HG03558 (cell line): ENCODE data around the gene ANKRD63.

Experiments used
- ATAC-seq: cut with Tn5 transposase; IDR thresholded peaks from one replicate; pipeline ENCODE4 v1.9.1; 2021; ENCODE audit warnings: moderate number of reproducible peaks; ENCODE audit not compliant: unreplicated experiment; ENCODE audit errors: extremely low read depth

Gene ANKRD63

GRCh38 chr15:40282869-40283614, at the start of gene ANKRD63:
Gene ANKRD63 (minus strand): TSS chr15:40283064. CDS start chr15:40282586, 478 bp downstream.
- ATAC-seq = no peak

GRCh38 chr15:40332113-40332781, 49.4 kb upstream of the ANKRD63 start:
- no peak for ATAC-seq

- no peak for ATAC-seq
These were observed 48.8 kb upstream of the ANKRD63 start for GRCh38 chr15:40331637-40332036.

- no peak for ATAC-seq
These were observed 48.2 kb upstream of the ANKRD63 start for GRCh38 chr15:40331026-40331425.

GRCh38 chr15:40330368-40330836, 47.5 kb upstream of the ANKRD63 start:
- ATAC-seq = no peak

- ATAC-seq = no peak
These were observed 46.9 kb upstream of the ANKRD63 start for GRCh38 chr15:40329804-40330203.

- no peak for ATAC-seq
These were observed 45.9 kb upstream of the ANKRD63 start for GRCh38 chr15:40328751-40329150.

GRCh38 chr15:40328176-40328575, 45.3 kb upstream of the ANKRD63 start:
- no peak for ATAC-seq

- ATAC-seq = no peak
These were observed 44.6 kb upstream of the ANKRD63 start for GRCh38 chr15:40327457-40327856.

- no peak for ATAC-seq
These were observed 42.8 kb upstream of the ANKRD63 start for GRCh38 chr15:40325700-40326099.

GRCh38 chr15:40325188-40325587, 42.3 kb upstream of the ANKRD63 start:
- no peak for ATAC-seq

- no peak for ATAC-seq
These were observed 41.4 kb upstream of the ANKRD63 start for GRCh38 chr15:40323953-40324937.

GRCh38 chr15:40323239-40323952, 40.5 kb upstream of the ANKRD63 start, which contains the start of gene INAFM2:
Gene INAFM2 (plus strand): TSS chr15:40323692. CDS start chr15:40324056, 364 bp downstream.
- ATAC-seq = peak; percentile 61

- no peak for ATAC-seq
These were observed 39.8 kb upstream of the ANKRD63 start for GRCh38 chr15:40322531-40323238.

GRCh38 chr15:40320931-40321371, 38.1 kb upstream of the ANKRD63 start:
- no peak for ATAC-seq

- ATAC-seq = no peak
These were observed 37.5 kb upstream of the ANKRD63 start for GRCh38 chr15:40320409-40320808.

GRCh38 chr15:40317580-40317979, 34.7 kb upstream of the ANKRD63 start:
- ATAC-seq = no peak

GRCh38 chr15:40316931-40317330, 34.1 kb upstream of the ANKRD63 start:
- ATAC-seq = no peak

GRCh38 chr15:40314723-40315276, 31.9 kb upstream of the ANKRD63 start:
- ATAC-seq = no peak
